ENCODE results near the gene FAM151B. TPM values are rescaled to one million over a fixed set of nuclear protein-coding genes. Genes with fewer than 3 reads are reported as not detected.

The FAM151B gene
- total RNA-seq, 1 experiment from 2014 or later: 2.4 TPM

DNA sequence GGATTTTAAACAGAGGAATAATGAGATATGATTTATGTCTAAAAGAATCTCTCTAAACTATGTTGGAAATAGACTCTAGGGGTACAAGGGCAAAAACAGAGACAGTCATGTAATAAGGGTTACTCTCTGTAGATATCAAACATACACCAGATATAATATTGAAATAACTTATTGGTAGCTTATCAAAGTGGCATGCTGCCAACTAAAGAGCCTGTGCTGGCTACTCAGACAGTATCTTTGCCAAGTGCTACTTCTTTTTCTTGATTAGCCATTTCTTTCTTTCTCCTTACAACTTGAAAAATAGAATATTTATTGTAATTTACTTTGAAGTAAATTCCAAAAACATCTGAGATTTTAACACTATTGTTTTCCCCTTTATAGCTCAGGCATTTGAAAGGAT, 45.2 kb upstream of the FAM151B start:
- intact Hi-C loops (cut with micrococcal nuclease; ENCODE audit: unreplicated experiment): no loop called here
- no peak for DNase-seq
- Mint-ChIP-seq H3K36me3 (ENCODE audit: insufficient read depth, unreplicated experiment) (peaks cover 27% of the 10 kb centered on the region), H3K27ac (ENCODE audit: unreplicated experiment) (no peak overlapping the region), H3K27me3 (ENCODE audit: insufficient read depth, unreplicated experiment) (no peaks in the 10 kb centered on the region), H3K4me3 (ENCODE audit: unreplicated experiment) (no peak overlapping the region), H3K4me1 (ENCODE audit: low read depth, unreplicated experiment) (no peaks in the 10 kb centered on the region), H3K9me3 (ENCODE audit: unreplicated experiment) (no peaks in the 10 kb centered on the region)
- no peaks in the 10 kb centered on the region; the same call in none of the 2 replicates for H3K36me3 ChIP-seq (ENCODE audit: control insufficient read depth, insufficient read depth, low read length)
- POLR2A ChIA-PET: no interaction called here
- H3K9me3 ChIP-seq: no peaks in the 10 kb centered on the region
- TF ChIP-seq, protein P1, sequence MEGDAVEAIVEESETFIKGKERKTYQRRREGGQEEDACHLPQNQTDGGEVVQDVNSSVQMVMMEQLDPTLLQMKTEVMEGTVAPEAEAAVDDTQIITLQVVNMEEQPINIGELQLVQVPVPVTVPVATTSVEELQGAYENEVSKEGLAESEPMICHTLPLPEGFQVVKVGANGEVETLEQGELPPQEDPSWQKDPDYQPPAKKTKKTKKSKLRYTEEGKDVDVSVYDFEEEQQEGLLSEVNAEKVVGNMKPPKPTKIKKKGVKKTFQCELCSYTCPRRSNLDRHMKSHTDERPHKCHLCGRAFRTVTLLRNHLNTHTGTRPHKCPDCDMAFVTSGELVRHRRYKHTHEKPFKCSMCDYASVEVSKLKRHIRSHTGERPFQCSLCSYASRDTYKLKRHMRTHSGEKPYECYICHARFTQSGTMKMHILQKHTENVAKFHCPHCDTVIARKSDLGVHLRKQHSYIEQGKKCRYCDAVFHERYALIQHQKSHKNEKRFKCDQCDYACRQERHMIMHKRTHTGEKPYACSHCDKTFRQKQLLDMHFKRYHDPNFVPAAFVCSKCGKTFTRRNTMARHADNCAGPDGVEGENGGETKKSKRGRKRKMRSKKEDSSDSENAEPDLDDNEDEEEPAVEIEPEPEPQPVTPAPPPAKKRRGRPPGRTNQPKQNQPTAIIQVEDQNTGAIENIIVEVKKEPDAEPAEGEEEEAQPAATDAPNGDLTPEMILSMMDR (IDR thresholded peaks at IDR 0.05; ENCODE audit: insufficient read depth in 1 of 2, low read depth in 1 of 2, low read length in 1 of 2, severe bottlenecking in 1 of 2, unreplicated experiment in 1 of 2): no peak
- no peaks in the 10 kb centered on the region for H3K27me3 ChIP-seq (replicated peaks; ENCODE audit: control insufficient read depth, insufficient read depth, low read length)
- no TSS peak for BruUV-seq (replicated peaks)
- no peak overlapping the region for H3K4me3 ChIP-seq (ENCODE audit: low read depth, low read length)
- H3K4me1 ChIP-seq: no peaks in the 10 kb centered on the region
- CTCF ChIA-PET: no interaction called here

DNA sequence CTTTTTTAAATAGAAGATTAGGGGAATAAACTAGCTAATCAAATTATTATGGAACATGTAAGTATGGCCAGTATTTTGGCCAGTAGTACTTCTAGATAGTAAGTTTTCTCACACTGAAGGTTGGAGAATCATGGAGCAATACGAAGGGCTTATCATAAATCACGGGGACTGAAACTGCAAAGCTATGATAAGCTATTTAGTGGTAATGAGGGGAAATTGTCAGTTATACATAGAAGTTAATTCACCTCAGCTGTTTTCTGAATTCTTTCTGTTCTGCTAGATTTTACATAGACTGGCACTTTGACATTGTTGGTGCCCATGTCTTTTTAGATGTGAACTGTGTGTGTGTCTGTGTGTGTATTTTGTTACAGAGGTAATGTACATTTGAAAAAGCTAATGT, 34.5 kb upstream of the FAM151B start:
- H3K27me3 Mint-ChIP-seq (ENCODE audit: insufficient read depth, unreplicated experiment): no peaks in the 10 kb centered on the region
- POLR2A ChIA-PET: no interaction called here

DNA sequence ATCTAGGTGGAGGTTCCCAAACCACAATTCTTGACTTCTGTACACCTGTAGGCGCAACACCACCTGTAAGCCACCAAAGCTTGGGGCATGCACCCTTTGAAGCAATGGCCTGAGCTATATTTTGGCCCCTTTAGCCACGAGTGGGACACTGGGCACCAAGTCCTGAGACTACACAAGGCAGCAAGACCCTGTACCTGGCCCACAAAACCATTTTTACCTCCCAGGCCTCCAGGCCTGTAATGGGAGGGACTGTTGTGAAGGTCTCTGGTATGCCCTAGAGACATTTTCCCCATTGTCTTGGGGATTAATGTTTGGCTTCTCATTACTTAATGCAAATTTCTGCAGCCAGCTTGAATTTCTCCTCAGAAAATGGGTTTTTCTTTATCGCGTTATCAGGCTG, 24.6 kb upstream of the FAM151B start:
- no peak overlapping the region for H3K4me3 Mint-ChIP-seq (ENCODE audit: unreplicated experiment)
- intact Hi-C loops (cut with micrococcal nuclease; ENCODE audit: unreplicated experiment): no loop called here

More for the DNA sequence above, 34.5 kb upstream of the FAM151B start:
- Mint-ChIP-seq H3K36me3 (ENCODE audit: insufficient read depth, unreplicated experiment) (peaks cover 49% of the 10 kb centered on the region), H3K9me3 (ENCODE audit: unreplicated experiment) (no peaks in the 10 kb centered on the region), H3K4me3 (ENCODE audit: unreplicated experiment) (no peak overlapping the region), H3K4me1 (ENCODE audit: low read depth, unreplicated experiment) (no peaks in the 10 kb centered on the region), H3K27ac (ENCODE audit: unreplicated experiment) (no peak overlapping the region)
- Histone ChIP-seq H3K36me3 (ENCODE audit: control insufficient read depth, insufficient read depth, low read length) (no peaks in the 10 kb centered on the region), H3K4me1 (no peaks in the 10 kb centered on the region), H3K9me3 (no peaks in the 10 kb centered on the region), H3K27me3 (replicated peaks; ENCODE audit: control insufficient read depth, insufficient read depth, low read length) (no peaks in the 10 kb centered on the region), H3K4me3 (ENCODE audit: low read depth, low read length) (no peak overlapping the region)
- CTCF ChIA-PET: interaction anchor here (0.6 kb wide), 1 partner anchor 1254 kb away, joined by 3 read pairs; no protein-coding TSS in a partner anchor
- intact Hi-C loops (cut with micrococcal nuclease; ENCODE audit: unreplicated experiment): no loop called here
- no peak for DNase-seq
- TF ChIP-seq, protein P1 (IDR thresholded peaks at IDR 0.05; ENCODE audit: insufficient read depth in 1 of 2, low read depth in 1 of 2, low read length in 1 of 2, severe bottlenecking in 1 of 2, unreplicated experiment in 1 of 2): no peak
- BruUV-seq (replicated peaks): no TSS peak

More for the DNA sequence above, 24.6 kb upstream of the FAM151B start:
- Histone ChIP-seq H3K36me3 (ENCODE audit: control insufficient read depth, insufficient read depth, low read length) (peaks cover 4% of the 10 kb centered on the region), H3K27me3 (replicated peaks; ENCODE audit: control insufficient read depth, insufficient read depth, low read length) (no peaks in the 10 kb centered on the region), H3K9me3 (peaks cover 7% of the 10 kb centered on the region; the same call in 1 of the 2 replicates), H3K4me1 (no peaks in the 10 kb centered on the region), H3K4me3 (ENCODE audit: low read depth, low read length) (no peak overlapping the region)
- TF ChIP-seq, protein P1 (IDR thresholded peaks at IDR 0.05; ENCODE audit: insufficient read depth in 1 of 2, low read depth in 1 of 2, low read length in 1 of 2, severe bottlenecking in 1 of 2, unreplicated experiment in 1 of 2): no peak
- peaks cover 78% of the 10 kb centered on the region for H3K36me3 Mint-ChIP-seq (ENCODE audit: insufficient read depth, unreplicated experiment)
- peaks cover 19% of the 10 kb centered on the region for H3K9me3 Mint-ChIP-seq (ENCODE audit: unreplicated experiment)
- POLR2A ChIA-PET: no interaction called here
- CTCF ChIA-PET: no interaction called here
- H3K27me3 Mint-ChIP-seq (ENCODE audit: insufficient read depth, unreplicated experiment): no peaks in the 10 kb centered on the region
- H3K27ac Mint-ChIP-seq (ENCODE audit: unreplicated experiment): no peak overlapping the region
- no TSS peak for BruUV-seq (replicated peaks)
- no peak for DNase-seq
- H3K4me1 Mint-ChIP-seq (ENCODE audit: low read depth, unreplicated experiment): no peaks in the 10 kb centered on the region

All from Caco-2 (cell line).